ENCODE results near the gene PLB1. TPM values are rescaled to one million over a fixed set of nuclear protein-coding genes. Genes with fewer than 3 reads are reported as not detected.
A peak's percentile ranks its signal among the peaks of the same experiment; 100 is the strongest.
"Not testable (repeated sequence)": the region's sequence is repeated elsewhere in the genome, so short reads cannot be mapped to it uniquely, and the experiment has no call there.

Gene PLB1
- polyA plus RNA-seq, 12 donors = 1.6 to 10.3 (median 1.9) TPM; not detected in 2

DNA sequence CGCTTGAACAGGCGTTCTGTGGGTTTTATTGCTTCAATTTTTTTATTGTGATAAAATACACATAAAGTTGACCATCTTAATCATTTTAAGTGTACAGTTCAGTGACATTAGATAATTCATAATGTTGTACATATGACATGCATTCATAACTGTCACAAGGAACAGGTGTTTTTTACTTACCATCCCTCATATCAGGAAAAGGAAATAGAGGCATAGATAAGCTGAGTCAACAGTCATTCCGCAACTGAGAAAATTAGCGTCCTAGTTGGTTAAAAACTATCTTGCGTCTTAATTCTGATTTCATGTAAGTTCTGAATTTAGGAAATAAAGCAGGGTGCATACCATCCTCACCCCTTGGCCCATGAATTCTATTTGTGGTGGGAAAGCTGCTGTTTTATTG, 36.5 kb downstream of the PLB1 start:
- no peak for DNase-seq

DNA sequence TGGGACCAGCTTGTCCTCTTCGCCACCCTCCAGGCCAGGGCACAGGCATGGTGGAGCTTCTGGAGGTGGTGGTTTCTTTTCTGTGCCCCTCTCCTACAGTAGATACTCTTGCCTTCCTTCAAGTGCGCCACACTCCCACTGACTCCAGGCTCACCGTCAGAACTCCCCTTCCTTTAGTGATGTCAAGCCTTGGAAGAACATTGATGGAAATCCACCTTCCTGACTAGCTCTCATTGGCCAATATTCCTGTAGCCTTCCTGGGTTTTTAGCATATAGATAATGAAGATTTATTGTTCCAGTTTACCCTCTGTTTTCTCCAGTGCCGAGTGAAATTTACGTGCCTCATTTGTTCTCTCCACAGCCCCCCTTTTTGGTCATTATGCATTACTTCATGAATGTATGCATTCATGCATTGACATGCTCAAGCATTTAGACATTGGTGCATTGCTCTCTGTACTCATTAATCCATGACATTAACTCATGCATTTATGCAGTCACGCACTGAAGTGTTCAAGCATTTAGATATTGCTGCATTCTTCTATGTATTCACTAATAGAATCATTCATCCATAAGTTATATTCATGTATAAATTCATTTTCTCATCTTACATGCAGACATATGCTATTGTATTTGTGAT, 37.3 kb downstream of the PLB1 start:
- no peak for DNase-seq

DNA sequence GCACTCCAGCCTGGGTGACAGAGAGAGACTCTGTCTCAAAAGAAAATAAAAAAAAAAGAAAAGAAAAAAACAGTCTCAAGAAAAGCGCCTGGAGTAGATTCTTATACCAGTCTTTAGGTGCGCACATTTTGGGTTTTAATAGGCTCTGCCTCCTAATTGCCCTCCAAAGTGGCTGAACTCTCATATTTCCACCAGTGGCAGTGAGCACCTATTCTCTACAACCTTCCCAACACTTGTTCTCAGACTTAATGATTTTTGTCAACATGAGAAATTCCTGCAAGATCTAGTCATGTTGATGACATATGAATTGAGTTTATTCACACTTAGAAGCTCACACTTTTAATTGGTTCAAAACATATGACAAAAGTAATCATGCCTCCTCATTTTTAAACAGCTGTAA, 39.0 kb downstream of the PLB1 start:
- DNase-seq = no peak

DNA sequence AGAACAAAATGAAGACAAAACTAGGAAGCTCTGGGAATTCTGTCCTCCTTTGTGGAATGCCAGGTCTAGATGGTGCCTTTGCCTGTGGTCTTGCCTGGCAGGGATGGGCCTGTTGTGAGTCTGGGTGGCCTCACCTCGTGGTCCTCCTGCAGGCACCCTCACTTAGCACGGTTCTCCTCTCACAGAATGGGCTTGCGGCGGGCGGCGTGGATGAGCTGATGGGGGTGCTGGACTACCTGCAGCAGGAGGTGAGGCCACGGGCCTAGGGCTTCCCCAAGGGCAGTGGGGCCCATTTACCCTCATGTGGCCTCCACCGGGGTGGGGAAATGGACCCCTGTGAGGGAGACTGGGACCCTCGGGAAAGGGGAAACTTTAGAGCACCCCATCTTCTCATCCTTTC, 42.3 kb downstream of the PLB1 start:
- DNase-seq = no peak

DNA sequence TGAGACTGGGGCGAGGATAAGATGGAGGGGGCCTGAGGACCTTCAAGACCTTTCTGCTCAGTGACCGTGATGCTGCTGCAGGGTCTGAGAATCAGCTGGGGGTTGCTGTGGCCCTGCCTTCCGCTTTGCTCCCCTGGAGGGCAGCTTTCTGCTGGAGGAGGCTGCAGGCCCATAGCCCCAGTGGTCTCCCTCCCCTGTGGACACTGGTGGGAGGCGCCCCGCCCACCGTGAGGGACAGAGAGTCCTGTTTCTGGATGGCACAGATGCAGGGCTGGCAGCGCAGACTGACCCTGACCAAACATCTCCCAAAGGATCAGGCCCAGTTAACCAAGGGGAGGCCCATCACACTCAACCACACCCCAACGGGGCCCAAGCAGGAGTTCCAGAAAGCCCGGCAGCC, 42.8 kb downstream of the PLB1 start:
- no peak for DNase-seq

DNA sequence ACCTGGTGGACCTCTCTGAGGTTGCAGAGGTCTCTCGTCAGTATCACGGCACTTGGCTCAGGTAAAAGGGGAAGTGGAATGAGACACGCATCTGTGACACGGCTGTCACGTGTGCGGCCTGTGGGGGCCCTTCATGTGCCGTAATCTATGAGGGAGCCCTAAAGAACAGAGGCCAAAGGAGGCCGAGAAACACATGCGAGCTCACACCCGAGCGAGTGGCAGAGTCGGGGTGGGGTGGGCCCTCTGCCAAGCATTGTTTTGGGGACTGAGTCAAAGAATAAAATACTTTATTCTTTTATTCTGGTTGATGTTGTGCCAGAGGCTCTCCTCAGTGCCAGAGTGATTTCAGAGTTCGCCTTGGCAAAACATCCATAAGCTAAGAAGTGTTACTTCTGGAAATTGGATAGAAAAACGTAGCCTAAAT, 43.3 kb downstream of the PLB1 start:
- peak; percentile 17 for DNase-seq

DNA sequence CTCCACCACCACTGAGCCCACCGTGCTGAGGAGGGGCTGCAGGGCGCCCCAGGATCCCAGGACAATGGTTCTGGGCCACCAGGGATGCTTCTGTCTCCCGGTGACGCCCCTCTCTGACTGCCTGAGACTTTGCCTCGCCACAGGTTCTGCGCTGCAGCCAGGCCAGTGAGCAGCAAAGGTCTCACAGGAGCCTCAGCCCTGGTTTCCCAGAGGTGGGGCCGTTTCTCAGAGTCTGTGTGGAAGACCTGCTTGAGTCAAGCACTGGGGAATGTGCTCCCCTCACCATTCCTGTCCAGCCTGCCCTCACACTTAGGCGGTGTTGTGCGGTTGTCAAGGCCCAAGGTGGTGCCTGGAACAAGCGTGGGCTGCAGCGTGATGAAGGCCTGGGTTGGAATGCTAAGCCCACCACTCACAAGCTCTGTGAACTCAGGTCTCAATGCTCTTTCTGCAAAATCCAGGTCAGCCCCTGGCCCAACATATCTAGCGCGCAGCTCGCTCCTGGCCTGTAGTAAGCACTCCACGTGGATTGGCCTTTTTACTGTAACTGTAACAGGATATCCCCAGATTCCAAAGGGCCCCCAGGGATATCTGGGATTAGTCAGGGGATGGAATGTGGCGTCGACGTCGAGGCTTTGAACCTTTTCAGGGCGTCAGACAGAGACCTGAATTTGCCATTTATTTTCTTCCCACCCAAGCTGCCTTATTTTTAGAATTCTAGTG, 47.6 kb downstream of the PLB1 start:
- peak; percentile 31 for DNase-seq

DNA sequence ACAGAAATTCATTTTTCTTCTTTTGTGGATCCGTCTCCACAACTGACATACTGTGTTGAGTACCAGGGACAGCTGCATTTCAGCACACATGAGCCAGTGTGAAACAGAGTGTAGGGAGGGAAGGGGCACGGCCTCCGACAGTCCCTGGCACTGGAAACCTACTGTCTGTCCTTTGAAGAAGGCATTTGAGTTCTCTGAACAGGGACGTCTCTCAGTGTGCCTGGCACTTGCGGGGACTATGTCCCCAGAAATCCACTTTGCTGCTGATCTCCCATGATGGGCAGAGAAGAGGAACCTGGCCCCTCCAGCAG, 48.1 kb downstream of the PLB1 start:
- DNase-seq = no peak

DNA sequence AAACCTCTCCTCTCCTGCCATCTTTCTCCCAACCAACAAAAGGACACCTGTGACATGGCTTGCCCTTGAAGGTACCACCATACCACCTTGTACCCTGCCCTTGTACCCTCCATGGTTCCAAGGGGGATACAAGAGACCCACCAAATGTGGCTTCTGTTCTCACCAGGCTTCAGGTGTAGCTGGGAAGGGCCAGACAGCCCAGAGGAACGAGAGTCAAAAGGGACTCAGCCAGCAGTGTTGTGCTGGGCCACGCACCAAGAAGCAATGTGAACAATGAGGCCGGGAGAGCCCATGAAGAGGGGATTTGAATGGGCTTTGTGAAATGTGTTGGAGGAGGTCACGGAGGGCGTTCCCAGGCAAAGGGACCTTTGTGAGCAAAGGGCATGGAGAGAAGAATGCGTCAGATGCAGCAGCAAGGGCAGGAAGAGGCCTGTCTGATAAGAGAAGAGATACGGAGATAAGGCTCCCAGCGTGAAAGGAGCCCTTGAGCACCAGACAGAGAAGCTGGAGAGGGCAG, 48.6 kb downstream of the PLB1 start:
- DNase-seq = no peak

DNA sequence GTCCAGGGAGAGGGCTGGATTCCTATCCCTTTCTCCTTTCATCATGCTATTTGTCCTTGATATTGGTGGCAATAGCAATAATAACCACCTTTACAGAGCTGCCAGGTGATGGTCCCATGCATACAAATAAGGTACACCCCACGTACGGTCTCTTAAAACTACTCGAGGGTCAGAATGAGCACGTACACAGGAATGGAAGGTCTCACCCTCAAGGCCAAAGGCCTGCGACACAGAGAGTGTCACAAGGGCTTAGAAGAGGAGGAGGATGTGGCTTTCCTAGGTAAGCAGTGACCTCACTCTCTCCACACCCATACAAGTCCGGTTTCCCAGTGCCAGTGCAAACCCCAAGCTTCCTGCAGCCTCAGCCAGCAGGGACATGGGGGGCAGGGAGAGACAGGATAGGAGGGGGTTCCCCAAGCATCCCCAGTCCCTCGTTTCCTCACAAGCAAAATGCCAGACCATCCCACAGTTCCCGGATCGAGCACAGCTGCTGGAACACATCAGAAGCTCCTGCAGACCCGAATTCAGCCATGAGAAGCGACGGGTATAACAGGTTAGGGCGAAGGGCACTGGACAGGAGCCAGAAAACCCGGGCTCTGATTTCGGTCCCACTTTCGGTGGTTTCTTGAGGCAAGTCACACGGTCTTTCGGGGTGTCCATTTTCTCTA, 49.2 kb downstream of the PLB1 start:
- no peak for DNase-seq

DNA sequence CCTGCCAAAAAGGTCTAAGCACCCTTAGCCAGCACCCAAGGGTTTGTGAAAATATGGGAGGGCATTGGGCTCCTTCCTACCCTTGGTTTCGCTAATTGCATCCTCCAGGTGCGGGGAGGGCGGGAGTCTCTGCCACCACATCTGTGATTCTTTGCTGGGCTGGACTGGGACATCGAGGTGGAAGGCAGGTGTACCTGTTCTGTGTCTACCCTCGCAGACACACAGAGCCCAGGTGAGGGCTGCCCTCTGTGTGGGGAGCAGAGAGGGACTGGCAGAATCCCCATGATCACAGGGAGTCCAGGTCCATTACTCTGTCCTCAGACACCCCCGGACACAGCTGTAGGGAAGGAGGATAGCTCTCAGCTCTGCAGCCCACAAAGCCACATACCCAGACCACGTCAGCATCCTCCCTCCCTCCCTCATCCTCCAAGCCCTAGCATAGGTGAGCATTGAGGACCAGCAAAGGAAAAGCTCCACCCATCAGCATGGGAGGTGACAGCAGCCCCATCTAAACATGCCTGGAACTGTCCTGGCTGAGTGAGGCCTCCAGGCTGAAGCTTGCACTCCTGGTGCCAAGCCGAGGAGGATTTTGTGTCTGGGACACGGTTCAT, 49.8 kb downstream of the PLB1 start:
- no peak for DNase-seq

DNA sequence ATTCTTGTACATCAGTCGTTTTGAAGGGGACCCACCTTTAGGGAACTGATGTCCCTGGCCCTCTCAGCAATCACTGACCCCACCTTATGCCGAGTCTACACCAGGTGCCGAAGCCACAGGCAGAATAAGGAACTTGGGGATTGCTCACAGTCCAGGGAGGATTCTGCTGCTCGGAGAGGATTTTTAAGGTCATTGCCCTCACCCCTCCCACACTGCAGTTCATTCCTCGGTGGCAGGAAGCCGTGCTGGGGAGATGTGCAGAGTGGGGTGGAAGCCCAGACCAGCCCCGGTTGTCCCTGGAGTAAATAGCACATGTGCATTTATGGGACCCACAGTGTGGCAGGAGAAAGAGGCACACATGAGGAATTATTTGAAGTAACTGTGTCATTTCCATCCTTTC, 50.4 kb downstream of the PLB1 start:
- no peak for DNase-seq

DNA sequence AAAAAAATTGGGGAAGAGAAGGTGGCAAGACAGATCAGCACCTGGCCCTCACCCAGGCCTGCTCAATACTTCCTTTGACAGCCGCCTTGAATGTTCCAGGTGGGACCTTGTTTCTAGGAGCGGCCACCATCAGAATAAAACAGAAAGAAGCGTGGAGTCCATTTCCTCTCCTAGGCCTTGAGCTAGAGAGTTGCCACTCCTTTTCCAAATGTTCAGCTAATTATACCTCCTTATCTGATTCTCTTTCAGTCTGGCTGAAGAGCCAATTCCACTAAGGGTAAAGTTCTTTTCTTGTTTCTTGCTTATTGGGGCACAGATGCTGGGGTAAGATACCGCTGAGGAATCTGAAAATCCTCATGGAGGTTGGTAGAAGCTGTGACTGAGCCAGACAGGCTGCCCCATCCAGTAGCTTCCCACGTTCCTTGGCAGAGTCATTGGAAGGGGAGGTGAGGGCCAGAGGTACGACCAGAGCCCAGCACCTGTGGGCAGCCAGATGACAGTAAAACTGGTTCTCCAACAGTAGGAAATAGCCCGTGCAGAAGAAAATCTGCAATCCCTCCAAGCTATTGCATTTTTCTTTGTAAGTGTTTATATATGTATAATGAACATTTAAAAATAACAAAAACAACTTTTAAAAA, 51.5 kb downstream of the PLB1 start:
- DNase-seq = no peak

DNA sequence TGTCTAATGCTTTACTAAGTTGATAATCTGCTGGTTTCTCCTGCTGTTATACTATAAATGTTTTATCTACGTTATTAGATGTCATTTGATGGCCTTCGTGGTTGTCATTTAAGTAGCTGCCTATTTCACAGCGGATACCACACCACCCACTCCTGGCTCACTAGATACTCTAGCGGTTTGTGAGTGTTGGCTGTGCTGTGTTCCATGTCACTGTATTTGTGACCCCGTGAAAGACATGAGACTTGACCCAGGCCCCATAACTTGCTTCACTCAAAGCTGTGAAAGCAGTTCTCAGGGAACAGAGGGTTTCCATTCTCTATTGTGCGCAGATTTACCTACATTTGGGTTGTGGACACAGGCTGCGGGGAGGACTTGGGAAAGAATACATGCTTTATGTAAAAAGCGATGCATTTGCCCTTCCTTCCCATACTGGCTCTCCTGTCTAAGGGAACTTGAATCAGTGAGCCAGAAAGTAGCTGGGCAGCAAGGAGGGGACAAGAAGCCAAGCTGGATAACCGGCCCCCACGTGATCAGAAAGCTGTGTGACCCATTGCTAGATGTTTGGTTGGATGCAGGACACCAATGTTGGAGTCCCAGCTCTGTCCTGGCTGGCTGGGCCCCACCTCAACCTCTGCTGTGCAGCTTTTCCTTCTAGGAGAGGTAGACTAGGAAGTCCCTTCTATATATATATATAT, 52.2 kb downstream of the PLB1 start:
- no peak for DNase-seq

DNA sequence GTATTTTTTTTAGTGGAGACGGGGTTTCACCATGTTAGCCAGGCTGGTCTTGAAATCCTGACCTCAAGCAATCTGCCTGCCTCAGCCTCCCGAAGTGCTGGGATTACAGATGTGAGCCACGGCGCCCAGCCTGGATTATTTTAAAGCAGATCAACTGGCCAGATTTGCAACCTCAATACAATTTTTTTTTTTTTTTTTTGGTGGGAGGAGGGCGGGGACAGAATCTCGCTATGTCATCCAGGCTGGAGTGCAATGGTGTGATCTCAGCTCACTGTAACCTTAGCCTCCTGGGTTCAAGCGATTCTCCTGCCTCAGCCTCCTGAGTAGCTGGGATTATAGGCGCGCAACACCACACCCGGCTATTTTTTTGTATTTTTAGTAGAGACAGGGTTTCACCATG, 54.5 kb downstream of the PLB1 start:
- DNase-seq = not testable (repeated sequence)

DNA sequence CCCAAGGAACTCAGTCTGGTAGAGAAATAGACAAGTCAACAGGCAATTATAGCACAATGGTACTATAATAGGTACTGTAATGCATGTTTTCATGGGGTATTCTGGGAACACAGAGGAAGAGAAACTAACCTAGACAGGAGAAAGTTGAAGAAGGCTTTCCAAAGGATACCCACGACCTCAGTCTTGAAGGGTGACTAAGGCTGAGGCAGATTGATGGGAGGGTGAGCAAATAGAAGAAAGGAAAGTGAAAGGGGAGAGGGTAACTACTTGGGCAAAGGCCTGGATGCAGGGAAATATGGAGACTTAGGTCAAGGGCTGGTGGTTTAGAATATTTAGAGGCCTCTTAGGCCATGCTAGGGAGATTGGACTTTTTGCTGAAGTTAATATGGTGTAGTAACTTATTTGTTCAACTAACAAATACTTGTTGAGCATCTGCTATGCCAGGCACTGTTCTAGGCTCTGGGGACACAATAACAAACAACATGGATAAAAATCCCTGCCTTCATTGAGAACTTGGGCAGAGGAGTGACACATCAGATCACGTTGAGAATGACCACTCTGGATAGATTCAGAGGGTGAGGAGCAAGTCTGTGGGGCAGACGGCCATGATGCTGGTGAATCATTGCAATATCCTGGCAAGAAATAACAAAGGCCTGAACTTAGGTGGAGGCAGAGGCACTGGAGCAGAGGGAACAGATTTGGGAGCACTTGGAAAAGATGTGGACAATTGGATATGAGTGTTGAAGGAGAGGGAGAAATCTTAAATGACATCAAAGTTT, 56.4 kb downstream of the PLB1 start:
- no peak for DNase-seq

DNA sequence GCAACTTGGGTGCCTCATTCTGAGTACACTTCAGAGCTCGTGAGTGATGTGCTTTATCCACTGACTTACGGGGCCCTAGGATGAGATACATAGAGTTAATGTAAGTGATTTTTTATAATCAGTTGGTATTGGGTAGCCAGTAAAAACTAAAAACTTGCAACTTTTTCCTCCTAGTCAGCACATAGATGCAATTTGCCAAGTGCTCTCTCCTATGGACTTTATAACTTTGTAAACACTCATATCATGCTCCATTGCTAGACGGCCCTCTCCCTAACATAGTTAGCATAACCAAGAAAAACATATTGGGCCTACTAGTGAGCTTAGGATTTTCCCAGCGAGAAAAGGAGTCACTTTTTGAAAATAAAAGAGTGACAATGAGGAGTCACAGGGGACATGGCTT, 60.4 kb downstream of the PLB1 start:
- DNase-seq = no peak

DNA sequence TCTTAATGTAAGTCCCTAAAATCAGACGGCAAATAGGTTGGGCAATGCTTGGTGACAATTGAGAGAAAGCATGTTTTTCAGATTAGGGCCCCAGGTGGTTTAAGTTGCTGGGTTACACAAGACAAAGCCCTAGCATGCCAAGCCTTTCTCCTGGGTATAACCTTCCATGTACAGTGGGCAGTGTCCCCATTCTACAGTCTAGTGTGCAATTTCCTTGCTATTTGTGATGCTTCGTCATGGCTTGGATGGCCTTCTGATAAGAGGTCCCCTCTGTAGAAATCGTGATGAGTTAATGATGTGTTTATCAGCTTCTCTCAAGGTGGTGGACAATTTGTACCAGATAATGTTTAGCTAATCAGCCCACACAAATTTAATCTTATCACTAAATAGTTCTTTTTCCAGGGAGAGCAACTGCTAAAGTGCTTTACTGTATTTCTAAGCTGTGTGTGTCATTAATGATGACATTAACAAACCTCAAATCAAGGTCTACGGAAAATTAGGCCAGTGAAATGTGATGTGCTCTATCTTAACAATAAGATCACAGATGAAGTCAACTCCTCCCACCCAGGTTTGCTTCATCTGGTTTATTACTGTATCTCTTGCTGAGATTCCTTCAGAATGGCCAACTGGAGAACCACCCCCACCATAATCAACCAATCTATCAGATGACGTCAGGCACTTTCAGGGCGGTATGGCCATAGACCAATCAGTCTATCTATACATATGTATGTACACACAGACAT, 61.7 kb downstream of the PLB1 start:
- no peak for DNase-seq

DNA sequence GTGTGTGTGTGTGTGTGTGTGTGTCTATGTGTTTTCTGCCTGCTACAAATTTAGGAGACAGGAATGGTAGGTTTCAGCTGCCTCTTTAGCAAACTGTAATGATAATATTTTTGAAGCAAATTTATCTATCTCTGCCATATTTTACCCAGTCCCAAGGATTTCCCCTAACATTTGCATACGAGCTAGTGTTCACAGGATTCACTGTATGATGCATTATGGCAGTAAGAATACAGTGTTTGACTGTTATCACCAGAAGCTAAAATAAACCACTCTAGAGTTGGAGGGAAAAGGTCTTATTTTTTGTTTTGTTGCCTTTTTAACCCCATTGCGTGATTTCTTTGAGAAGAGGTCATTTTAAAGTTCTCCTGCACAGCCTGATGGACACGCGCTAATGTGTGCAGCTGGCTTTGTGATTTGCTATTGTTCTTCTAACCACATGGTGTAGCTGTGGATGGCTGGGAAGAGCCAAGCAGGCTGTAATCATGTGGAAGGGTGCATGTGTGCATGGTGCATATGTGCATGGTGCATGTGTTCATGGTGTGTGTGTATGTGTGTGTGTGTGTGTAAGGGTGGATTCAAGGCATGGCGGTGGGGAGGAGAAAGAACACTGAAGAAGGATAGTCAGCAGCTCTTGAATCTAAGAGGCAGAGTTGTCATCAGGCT, 62.4 kb downstream of the PLB1 start:
- no peak for DNase-seq

DNA sequence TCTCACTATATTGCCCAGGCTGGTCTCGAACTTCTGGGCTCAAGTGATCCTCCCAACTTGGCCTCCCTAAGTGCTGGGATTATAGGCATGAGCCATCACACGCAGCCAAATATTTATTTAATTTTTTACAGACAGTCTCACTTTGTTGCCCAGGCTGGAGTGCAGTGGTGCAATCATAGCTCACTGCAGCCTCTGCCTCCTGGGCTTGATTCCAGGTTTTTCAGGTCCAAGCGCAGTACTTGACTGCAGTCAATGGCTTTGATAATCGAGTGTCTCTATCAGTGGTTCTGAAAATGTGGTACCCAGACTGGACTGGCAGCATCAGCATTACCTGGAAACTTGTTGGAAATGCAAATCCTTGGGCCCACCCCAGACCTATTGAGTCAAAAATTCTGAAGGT, 63.1 kb downstream of the PLB1 start:
- no peak for DNase-seq

Data from muscle of arm (tissue), 12 donors.